CD14-positive monocyte (primary cell): ENCODE measurements around the gene NIPBL. TPM values are rescaled to one million over a fixed set of nuclear protein-coding genes. Genes with fewer than 3 reads are reported as not detected.

Source experiments
- DNase-seq, 3 donors: peaks; one replicate each; pipeline ENCODE4 v3.0.0-alpha.2; 2011 to 2022
- H2AFZ ChIP-seq: 2 replicates; pipeline ENCODE4 v1.6.0; 2012; ENCODE audit warnings: mild to moderate bottlenecking, low read depth, low read length, inconsistent platforms; ENCODE audit not compliant: insufficient read depth, poor library complexity, severe bottlenecking
- H3K27ac ChIP-seq, 2 donors: 1 replicate in 1 of 2; 2 replicates in 1 of 2; pipeline ENCODE4 v1.5.1; 2012 to 2013; ENCODE audit warnings: low read length in 2 of 2, control low read depth in 1 of 2, inconsistent platforms in 1 of 2, low read depth in 1 of 2, mild to moderate bottlenecking in 1 of 2
- H3K27me3 ChIP-seq, 2 donors: one replicate each; pipeline versions ENCODE4 v1.6.0 to v1.6.1; 2011 to 2013; ENCODE audit warnings: low read length in 2 of 2; ENCODE audit not compliant: control insufficient read depth in 2 of 2, insufficient read depth in 2 of 2
- H3K36me3 ChIP-seq, 2 donors: replicated peaks in 1 of 2; 1 replicate in 1 of 2; 2 replicates in 1 of 2; pipeline versions ENCODE4 v1.5.1 to v1.6.1; 2012 to 2013; ENCODE audit warnings: low read length in 2 of 2, control low read depth in 1 of 2, inconsistent platforms in 1 of 2, mild to moderate bottlenecking in 1 of 2; ENCODE audit not compliant: insufficient read depth in 2 of 2, control insufficient read depth in 1 of 2
- H3K4me1 ChIP-seq, 2 donors: 1 replicate in 1 of 2; 2 replicates in 1 of 2; pipeline versions ENCODE4 v1.5.1 to v1.6.1; 2012 to 2013; ENCODE audit warnings: low read length in 2 of 2, control low read depth in 1 of 2, inconsistent platforms in 1 of 2, mild to moderate bottlenecking in 1 of 2, moderate library complexity in 1 of 2; ENCODE audit not compliant: insufficient read depth in 2 of 2, control insufficient read depth in 1 of 2
- H3K4me2 ChIP-seq: replicated peaks from 2 replicates; pipeline ENCODE3; 2012; ENCODE audit warnings: low read length, moderate library complexity, mild to moderate bottlenecking; ENCODE audit not compliant: poor library complexity, severe bottlenecking; ENCODE audit errors: extremely low read depth
- H3K4me3 ChIP-seq, 3 experiments: fragments of 200-600 bp in 1 of 3; sonication (generic) in 1 of 3; replicated peaks in 1 of 3; 1 replicate in 2 of 3; 2 replicates in 1 of 3; pipeline ENCODE4 v1.5.1; 2011 to 2013; ENCODE audit warnings: low read length in 3 of 3, mild to moderate bottlenecking in 3 of 3, control low read depth in 2 of 3, low read depth in 2 of 3, inconsistent platforms in 1 of 3, moderate library complexity in 1 of 3
- H3K79me2 ChIP-seq: 2 replicates; pipeline ENCODE4 v1.6.0; 2012; ENCODE audit warnings: mild to moderate bottlenecking, control low read depth, inconsistent platforms, low read length, moderate library complexity; ENCODE audit not compliant: insufficient read depth
- H3K9ac ChIP-seq: 2 replicates; pipeline ENCODE4 v1.6.0; 2017; ENCODE audit warnings: low read length, mild to moderate bottlenecking; ENCODE audit not compliant: insufficient read depth, poor library complexity, severe bottlenecking
- H3K9me3 ChIP-seq, 2 donors: replicated peaks in 1 of 2; 1 replicate in 1 of 2; 2 replicates in 1 of 2; pipeline versions ENCODE4 v1.5.1 to v1.6.1; 2012 to 2013; ENCODE audit warnings: low read length in 2 of 2, control low read depth in 1 of 2; ENCODE audit not compliant: control insufficient read depth in 1 of 2, insufficient read depth in 1 of 2
- H4K20me1 ChIP-seq: 2 replicates; pipeline ENCODE4 v1.6.0; 2012; ENCODE audit warnings: mild to moderate bottlenecking, low read length, control low read depth, moderate library complexity; ENCODE audit not compliant: insufficient read depth
- H3K27ac Mint-ChIP-seq, 7 donors: one replicate each; pipeline ENCODE4 v1.8.0; 2020; ENCODE audit warnings: mild to moderate bottlenecking in 7 of 7, mixed read lengths in 7 of 7, moderate library complexity in 6 of 7, inconsistent platforms in 2 of 7
- H3K27me3 Mint-ChIP-seq, 3 donors: one replicate each; pipeline ENCODE4 v1.8.0; 2021 to 2022; ENCODE audit warnings: low read depth in 3 of 3, mild to moderate bottlenecking in 3 of 3, mixed read lengths in 3 of 3, moderate library complexity in 3 of 3, inconsistent platforms in 1 of 3
- H3K36me3 Mint-ChIP-seq, 2 donors: one replicate each; pipeline ENCODE4 v1.8.0; 2020; ENCODE audit warnings: mixed read lengths in 2 of 2, inconsistent platforms in 1 of 2, mild to moderate bottlenecking in 1 of 2
- H3K4me1 Mint-ChIP-seq: one replicate; pipeline ENCODE4 v1.8.0; 2020; ENCODE audit warnings: mild to moderate bottlenecking, mixed read lengths
- H3K4me3 Mint-ChIP-seq, 2 donors: one replicate each; pipeline ENCODE4 v1.8.0; 2020; ENCODE audit warnings: mild to moderate bottlenecking in 2 of 2, mixed read lengths in 2 of 2, moderate library complexity in 1 of 2
- H3K9me3 Mint-ChIP-seq, 7 donors: one replicate each; pipeline ENCODE4 v1.8.0; 2020 to 2022; ENCODE audit warnings: mixed read lengths in 7 of 7, mild to moderate bottlenecking in 6 of 7, moderate library complexity in 6 of 7, inconsistent platforms in 2 of 7
- WGBS: methylation state at CpG from one replicate; pipeline ENCODE4 v1.1.5; 2013; ENCODE audit warnings: missing lambda C conversion rate; ENCODE audit not compliant: insufficient coverage; 5-methylcytosine and 5-hydroxymethylcytosine counted together
- intact Hi-C, 2 donors: fragments of 100-400 bp; cut with micrococcal nuclease; formaldehyde crosslinking; loops; one replicate each; pipeline versions ENCODE4 v1.15.0 to v1.15.1; 2023
- polyA minus RNA-seq: library from RNA; depleted of rRNA, polyadenylated mRNA; stranded (reverse); fragments of >200 nt; gene quantifications from 2 replicates; pipeline ENCODE4 v1.2.3, GENCODE V29; 2012
- polyA plus RNA-seq, 3 donors: library from polyadenylated mRNA; depleted of rRNA in 1 of 3; unstranded in 2 of 3; stranded (reverse) in 1 of 3; fragments of 300-500 nt in 2 of 3; fragments of >200 nt in 1 of 3; fragmentation: Illumina TruSeq in 2 of 3; gene quantifications; 1 replicate in 2 of 3; 2 replicates in 1 of 3; pipeline ENCODE4 v1.2.3, GENCODE V29; 2012 to 2021
- total RNA-seq, 12 experiments: library from RNA in 1 of 12; stranded (reverse) in 1 of 12; fragments of 120-200 nt in 1 of 12; gene quantifications; one replicate each; pipeline ENCODE4 v1.2.4 and lab custom pipeline; 2013 to 2026; ENCODE audit warnings: mixed read lengths in 6 of 12, inconsistent platforms in 1 of 12
- TF ChIP-seq, protein P1 (sequence below): fragments of 200-600 bp; IDR thresholded peaks from one replicate; pipeline ENCODE4 v1.8.0; 2022; ENCODE audit warnings: antibody characterized with exemption, mild to moderate bottlenecking

Gene NIPBL, protein sequence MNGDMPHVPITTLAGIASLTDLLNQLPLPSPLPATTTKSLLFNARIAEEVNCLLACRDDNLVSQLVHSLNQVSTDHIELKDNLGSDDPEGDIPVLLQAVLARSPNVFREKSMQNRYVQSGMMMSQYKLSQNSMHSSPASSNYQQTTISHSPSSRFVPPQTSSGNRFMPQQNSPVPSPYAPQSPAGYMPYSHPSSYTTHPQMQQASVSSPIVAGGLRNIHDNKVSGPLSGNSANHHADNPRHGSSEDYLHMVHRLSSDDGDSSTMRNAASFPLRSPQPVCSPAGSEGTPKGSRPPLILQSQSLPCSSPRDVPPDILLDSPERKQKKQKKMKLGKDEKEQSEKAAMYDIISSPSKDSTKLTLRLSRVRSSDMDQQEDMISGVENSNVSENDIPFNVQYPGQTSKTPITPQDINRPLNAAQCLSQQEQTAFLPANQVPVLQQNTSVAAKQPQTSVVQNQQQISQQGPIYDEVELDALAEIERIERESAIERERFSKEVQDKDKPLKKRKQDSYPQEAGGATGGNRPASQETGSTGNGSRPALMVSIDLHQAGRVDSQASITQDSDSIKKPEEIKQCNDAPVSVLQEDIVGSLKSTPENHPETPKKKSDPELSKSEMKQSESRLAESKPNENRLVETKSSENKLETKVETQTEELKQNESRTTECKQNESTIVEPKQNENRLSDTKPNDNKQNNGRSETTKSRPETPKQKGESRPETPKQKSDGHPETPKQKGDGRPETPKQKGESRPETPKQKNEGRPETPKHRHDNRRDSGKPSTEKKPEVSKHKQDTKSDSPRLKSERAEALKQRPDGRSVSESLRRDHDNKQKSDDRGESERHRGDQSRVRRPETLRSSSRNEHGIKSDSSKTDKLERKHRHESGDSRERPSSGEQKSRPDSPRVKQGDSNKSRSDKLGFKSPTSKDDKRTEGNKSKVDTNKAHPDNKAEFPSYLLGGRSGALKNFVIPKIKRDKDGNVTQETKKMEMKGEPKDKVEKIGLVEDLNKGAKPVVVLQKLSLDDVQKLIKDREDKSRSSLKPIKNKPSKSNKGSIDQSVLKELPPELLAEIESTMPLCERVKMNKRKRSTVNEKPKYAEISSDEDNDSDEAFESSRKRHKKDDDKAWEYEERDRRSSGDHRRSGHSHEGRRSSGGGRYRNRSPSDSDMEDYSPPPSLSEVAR (N-terminal part only)
- total RNA-seq (2013): 41.6 TPM
- polyA plus RNA-seq (10 to 100 TPM in 2 of 3 donors, 1 to 10 TPM in 1; 6.6 to 36.0 (median 16.2) TPM), polyA minus RNA-seq (31.9 and 50.8 TPM in 2 replicates), total RNA-seq (lab: John Stamatoyannopoulos, UW) (198 to 610 (median 242) reads per million in 11 experiments)

GRCh38 chr5:36876299-36876964 is at the start of gene NIPBL:
Gene NIPBL, plus strand, starts transcription at chr5:36876769. Its CDS starts 76,928 bp downstream, at chr5:36953697.
- Histone ChIP-seq H2AFZ (peak within 1 kb of the TSS; percentile 92), H3K79me2 (peaks cover 98% of the 10 kb centered on the region), H3K4me1 (peaks cover 27 to 60% of the 10 kb centered on the region in 2 donors), H3K4me2 (peak within 1 kb of the TSS; percentile 96), H3K9ac (peak within 1 kb of the TSS; percentile 99), H3K9me3 (no peaks in the 10 kb centered on the region), H3K27ac (peak within 1 kb of the TSS; percentile 94 to 100), H3K4me3 (peak within 1 kb of the TSS; percentile 87 to 98 (median 97)), H3K36me3 (no peaks in the 10 kb centered on the region), H4K20me1 (peaks cover 66% of the 10 kb centered on the region), H3K27me3 (no peaks in the 10 kb centered on the region)
- intact Hi-C loops: loop anchor here in 1 of 2 donors (5.0 kb wide), 2 partner anchors 66 to 139 kb away; no protein-coding TSS in a partner anchor
- H3K27ac Mint-ChIP-seq: peak within 1 kb of the TSS; percentile 96 to 98 (median 98)
- H3K27me3 Mint-ChIP-seq: no peaks in the 10 kb centered on the region
- H3K36me3 Mint-ChIP-seq: peaks cover 0 to 6% of the 10 kb centered on the region in 2 donors
- peak; percentile 90 to 94 (median 93) for DNase-seq
- under 1% methylated on average over 48 of the region's 73 CpGs for WGBS
- TF ChIP-seq, protein P1, sequence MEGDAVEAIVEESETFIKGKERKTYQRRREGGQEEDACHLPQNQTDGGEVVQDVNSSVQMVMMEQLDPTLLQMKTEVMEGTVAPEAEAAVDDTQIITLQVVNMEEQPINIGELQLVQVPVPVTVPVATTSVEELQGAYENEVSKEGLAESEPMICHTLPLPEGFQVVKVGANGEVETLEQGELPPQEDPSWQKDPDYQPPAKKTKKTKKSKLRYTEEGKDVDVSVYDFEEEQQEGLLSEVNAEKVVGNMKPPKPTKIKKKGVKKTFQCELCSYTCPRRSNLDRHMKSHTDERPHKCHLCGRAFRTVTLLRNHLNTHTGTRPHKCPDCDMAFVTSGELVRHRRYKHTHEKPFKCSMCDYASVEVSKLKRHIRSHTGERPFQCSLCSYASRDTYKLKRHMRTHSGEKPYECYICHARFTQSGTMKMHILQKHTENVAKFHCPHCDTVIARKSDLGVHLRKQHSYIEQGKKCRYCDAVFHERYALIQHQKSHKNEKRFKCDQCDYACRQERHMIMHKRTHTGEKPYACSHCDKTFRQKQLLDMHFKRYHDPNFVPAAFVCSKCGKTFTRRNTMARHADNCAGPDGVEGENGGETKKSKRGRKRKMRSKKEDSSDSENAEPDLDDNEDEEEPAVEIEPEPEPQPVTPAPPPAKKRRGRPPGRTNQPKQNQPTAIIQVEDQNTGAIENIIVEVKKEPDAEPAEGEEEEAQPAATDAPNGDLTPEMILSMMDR: no peak
- peak within 1 kb of the TSS; percentile 98 to 99 for H3K4me3 Mint-ChIP-seq
- H3K4me1 Mint-ChIP-seq: peaks cover 51% of the 10 kb centered on the region
- peaks cover 0 to 2% (median 0%) of the 10 kb centered on the region in 7 donors for H3K9me3 Mint-ChIP-seq
